HG03139 (cell line): ENCODE data around the gene FAM177B.
"Not testable (repeated sequence)": the region's sequence is repeated elsewhere in the genome, so short reads cannot be mapped to it uniquely, and the experiment has no call there.

Experiments
- ATAC-seq: cut with Tn5 transposase; IDR thresholded peaks from one replicate; pipeline ENCODE4 v1.9.1; 2021; ENCODE audit not compliant: unreplicated experiment

FAM177B gene

DNA sequence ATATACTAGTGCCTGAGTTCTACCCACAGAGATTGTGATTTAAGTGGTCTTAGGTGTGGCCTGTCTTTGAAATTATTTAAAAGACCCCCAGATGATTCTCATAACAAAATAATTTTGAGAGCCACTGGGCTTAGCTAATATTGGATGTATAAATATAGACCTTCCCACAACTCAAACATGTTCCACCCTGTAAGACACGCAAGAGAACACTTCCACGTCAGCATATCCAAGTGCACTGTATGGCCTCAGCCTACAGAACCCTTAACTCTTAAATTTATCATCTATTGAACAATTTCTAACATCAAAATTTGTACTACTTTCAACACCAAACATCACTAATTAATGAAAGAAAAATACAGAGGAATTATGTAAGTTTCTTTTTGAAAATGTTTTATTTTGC is 2.5 kb downstream of the FAM177B start:
- ATAC-seq = no peak

DNA sequence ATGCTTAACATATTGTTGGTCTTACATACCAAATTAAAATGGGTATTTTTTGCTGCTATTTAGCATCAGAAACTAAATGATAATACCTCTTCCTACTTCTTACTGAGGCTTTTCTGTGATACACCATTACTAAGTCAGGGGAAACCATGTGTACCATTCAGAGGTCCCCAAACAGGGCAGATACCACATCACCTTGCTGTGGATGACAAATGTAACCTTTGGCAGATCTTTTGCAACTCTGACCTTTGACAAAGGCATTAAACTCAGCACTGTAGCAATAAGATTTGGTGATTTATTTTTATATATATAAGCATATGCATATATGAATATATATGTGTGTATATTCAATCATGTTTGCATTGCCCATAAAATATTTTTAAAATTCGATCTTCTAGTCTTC is 2.9 kb downstream of the FAM177B start:
- ATAC-seq = no peak

DNA sequence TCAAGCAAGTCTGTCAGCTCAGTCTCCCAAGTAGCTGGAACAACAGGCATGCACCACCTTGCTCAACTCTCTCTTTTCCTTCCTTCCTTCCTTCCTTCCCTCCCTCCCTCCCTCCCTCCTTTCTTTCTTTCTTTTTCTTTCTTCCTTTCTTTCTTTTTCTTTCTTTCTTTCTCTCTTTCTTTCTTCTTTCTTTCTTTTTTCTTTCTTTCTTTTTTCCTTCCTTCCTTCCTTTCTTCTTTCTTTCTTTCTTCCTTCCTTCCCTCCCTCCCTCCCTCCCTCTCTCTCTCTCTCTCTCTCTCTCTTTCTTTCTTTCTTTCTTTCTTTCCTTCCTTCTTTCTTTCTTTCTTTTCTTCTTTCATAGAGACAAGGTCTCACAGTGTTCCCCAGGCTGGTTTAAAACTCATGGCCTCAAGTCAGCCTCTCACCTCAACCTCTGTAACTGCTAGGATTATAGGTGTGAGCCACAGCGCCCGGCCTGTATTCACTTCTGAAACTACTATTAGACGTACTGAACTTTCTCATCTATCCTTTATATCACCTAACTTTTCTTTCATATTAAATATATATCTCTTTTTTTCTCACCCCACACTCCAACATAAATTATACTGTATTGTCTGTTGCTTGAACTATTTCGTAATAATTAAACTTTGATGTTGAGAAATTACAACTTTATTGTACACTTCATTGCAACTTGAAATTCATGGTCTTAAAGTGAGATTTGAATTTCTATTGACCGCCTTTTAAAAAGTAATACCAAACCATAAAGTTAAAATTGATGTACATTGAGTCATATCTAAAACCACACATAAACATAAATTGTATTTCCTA is 4.8 kb downstream of the FAM177B start:
- not testable (repeated sequence) for ATAC-seq

DNA sequence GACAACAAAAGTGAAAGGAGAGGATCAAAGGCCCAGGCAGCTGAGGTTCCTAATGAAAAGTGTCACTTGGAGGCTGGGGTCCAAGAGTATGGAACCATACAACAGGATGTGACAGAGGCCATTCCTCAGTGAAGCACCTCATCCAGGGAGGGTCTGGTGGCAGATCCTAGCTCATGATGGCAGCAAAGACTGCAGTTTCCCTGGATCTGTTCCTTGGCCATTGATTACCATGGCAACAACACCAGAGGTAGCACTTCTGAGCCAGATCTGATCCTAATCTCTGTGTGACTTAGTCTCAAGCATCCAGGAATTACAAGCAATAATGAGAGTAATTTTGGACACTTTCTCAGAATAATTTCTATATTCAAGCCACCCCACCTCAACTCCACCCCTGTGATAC is 12.9 kb downstream of the FAM177B start:
- no peak for ATAC-seq

DNA sequence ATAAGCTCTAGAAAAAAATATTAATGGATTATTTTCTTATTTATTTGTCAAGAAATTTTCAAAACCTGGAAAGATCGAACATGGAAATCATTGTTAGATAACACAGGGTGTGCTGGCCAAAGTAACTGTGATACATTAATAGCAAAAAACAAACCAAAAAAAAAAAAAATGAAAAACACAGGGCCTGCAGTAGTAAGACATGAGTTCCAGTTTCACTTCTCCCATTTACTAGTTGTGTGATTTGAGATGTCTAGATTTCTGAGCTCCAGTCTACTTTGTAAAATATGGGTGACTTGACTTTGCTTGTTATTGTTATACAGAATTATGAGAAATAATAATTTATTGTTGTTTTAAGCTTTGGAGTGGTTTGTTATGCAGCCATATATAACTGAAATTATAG is 13.6 kb downstream of the FAM177B start:
- ATAC-seq = peak; percentile 72

DNA sequence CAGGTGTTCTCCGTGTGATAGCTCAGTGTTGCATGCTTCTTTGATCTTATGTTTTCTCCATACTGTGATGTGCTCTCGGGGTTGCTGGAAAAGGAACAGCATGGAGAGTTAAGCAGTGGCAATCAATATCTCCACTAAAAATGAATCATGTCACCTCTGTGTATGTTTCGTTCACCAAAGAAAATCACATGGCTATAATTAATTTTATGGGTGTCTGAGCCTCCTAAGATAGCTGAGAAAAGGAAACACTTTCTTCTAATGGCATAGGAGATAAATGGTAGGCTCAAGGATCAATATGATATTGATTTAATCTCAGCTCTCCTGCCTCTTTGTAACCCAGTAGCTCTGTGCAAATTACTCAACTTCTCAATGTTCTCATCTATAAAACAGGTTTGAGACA is 14.3 kb downstream of the FAM177B start:
- no peak for ATAC-seq

DNA sequence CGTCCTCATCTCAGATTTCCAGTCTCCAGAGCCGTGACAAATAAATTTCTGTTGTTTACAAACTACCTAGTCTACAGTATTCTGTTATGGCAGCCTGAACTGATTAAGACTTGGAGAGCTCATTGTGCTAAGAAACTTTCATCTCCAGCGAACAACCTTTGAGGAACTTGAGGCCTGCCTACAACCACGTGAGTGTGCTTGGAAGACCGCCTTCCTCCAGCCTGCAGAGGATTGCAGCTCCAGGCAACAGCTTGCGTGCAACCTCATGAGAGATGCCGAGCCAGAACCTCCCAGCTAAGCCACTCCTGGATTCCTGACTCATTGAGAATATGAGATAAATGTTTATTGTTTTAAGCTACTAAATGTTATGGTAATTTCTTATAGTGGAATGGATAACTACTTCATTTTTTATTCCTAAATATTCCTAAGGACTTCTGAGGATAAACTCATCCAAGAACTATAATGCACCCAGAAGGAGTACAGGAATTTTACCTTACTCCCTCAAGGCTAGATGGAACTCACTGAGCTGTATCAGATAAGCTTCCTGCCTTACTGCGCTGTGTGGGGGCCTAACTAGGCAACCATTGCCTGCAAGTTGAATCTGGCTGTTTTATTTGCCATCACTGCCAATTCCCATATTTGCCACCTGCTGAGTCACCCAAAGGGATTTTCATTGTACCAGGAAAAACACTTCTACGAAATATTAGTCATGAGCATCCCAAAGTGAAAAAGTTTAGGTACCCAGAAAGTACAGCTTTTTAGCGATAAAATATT is 17.6 kb downstream of the FAM177B start:
- ATAC-seq = no peak

DNA sequence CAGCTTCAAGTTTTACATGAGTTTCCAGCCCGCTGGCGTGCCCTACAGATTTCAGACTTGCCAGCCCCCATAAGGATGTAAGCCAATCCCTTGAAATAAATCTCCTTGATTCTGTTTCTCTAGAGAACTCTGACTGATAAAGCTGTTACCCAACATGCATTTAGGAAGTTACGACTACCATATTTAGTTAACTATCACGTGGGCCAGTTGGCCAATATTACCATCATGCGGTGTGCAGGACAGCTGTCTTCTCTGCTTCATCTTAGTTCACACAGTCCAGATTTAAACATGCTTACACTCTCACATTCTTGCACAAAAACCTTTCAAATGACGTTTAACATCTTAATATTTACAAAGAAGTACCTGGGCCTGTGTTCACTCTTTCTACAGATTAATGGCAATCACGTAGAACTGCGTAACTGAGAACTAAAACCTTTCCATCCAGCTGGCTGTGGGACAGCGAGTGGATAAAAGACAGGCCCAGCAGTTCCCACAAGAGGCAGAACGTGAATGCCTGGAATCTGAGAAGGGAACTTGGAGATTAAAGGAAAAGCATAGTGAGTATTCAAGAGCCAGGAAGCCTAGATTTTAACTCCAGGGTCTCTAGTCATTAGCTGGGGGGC is 20.8 kb downstream of the FAM177B start:
- ATAC-seq = no peak

DNA sequence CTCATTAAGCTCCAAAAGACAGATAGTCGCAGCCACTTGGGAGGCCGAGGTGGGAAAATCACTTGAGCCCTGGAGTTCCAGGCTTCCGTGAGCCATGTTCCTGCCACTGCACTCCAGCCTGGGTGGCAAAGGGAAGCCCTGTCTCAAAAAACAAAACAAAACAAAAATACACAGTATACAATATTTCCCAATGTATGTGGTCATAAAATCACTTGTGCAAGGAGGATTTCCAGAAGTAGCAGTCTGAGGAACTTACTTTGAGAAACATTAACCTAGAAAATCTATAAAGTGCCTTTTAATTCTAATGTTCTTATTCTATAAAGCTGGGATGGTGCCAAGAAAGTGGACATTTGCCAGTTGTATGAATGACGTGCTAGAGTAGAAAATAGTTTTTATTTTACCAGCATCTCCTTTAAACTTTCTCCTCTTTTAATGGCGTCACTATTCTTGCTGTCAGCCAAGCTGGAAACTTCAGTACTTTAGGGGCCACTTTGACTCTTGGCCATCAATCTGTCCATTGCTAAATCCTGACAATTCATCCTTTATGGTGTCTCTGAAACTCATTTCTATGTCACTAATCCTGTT is 22.5 kb downstream of the FAM177B start:
- ATAC-seq = no peak

DNA sequence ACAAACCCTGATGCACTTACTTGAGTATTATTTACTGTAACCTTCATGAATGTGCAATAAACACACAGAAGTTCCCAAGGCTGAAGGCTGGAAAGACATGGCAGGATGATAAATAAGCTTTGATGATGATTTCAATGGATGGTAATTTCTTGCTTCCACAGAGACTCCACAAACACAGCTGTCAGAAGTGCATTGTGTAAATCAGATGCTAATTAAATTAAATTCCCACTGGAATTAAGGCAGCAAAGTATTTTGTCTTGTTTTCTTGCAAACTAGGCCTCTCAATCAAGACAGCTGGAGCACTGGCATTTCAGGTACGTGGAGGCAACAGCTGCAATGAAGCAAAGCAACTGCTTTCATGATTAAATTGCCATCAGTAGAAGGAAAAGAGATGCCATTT is 24.1 kb downstream of the FAM177B start:
- ATAC-seq = no peak

DNA sequence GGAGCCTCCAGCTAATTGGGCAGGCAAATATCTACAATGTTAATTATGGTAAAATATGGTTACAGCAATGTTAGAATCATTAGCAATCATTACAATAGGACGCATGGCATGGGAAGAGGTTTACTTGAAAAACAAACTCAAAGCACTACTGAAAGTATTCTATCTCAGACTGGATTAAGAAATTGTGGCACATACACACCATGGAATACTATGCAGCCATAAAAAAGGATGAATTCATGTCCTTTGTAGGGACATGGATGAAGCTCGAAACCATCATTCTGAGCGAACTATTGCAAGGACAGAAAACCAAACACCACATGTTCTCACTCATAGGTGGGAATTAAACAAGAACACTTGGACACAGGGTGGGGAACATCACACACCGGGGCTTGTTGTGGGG is 25.2 kb downstream of the FAM177B start:
- not testable (repeated sequence) for ATAC-seq

DNA sequence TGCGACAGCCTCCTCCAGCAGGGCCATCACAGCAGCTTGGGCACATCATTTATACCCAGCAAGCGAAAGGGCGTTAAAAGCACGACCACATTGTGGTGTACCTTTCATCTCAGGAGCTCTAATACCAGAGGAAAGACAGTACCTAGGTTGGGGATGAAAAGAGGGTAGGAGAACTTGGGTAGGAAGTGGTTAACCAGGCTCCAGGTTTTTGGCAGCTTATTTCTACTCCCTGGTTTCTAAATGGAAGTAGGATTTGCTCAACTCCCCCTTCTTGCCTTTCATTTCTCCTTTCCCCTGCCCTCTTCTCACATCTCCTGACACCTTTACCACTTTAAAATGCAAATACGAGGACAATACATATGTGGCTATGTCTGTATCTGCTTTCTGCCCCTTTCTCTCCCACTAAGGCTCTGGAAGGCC is 30.2 kb downstream of the FAM177B start:
- no peak for ATAC-seq

DNA sequence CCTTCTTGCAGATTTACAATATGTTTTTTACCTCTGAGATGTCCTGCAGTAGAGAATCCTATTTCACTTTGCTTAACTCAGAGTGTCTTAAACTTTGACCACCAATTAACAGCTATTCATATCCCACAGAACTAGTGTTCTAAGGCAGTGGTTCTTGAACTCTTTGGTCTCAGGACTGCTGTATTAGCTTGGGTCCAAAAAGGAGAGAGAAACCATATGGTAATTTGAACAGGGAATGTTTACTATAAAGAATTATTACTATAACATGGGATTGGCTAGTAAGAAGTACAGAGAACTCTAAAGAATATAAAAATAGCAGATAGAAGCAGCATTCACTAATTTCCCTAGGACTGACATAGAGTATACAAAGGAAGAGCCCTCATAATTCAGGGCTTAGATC is 31.6 kb downstream of the FAM177B start:
- ATAC-seq = no peak

DNA sequence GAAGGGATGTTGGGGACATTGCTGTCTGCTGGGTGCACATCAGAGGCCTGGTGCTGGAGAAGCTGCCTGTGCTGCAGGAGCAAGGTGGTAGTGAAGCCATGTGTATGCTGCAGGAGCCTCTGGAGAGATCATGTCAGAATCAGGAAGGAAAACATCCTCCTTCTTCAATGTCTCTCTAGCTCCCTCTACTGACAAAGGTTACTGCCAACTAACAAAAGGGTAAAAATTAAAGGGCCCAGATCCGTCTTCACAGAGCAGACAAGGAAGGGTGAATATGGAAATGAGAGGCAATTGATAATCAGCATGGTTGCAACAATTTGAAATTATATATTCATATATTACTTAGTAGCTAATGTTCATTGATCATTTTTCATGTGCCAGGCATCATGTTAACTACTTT is 32.2 kb downstream of the FAM177B start:
- no peak for ATAC-seq

DNA sequence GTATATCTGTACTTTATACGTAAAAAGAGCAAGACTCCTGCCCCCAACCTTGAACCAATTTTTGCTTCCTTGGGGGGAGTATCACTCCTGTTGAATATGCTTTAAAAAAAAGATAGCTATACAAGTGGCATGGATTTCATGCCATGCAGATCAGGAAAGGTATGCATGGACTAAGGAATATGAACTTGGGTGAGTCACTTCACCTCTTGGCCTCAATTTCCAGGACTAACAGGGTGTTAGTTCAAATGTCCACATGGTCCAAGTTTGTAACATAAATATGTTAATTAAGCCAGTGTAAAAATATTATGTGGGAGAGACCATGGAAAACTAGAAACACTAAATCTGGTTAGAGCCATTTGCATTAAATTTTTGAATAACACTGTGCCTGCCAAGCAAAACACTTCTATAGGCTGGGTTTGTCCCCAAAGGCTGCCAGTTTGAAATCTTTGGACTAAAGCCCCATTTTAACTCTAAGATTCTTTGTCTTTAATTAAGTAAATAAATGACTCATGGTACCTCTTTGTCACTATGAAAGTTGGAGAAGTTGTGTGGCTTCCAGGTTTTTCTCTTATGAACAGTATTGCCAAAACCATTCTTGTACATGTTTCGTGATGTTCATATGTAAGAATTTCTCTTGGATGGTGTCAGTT is 33.1 kb downstream of the FAM177B start:
- ATAC-seq = no peak

DNA sequence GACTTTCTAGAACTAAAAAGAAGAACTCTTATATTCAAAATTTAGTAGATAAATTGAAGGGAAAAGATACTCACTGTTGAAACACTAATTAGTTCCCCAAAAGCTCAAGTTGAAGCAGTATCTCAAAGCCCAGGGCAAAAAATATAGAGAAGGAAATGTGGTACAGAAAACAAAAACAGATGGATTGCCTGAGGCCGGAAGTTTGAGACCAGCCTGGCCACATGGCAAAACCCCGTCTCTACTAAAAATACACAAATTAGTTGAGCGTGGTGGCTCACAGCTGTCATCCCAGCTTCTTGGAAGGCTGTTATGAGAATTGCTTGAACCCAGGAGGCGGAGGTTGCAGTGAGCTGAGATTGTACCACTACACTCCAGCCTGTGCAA is 36.0 kb downstream of the FAM177B start:
- peak; percentile 68 for ATAC-seq

DNA sequence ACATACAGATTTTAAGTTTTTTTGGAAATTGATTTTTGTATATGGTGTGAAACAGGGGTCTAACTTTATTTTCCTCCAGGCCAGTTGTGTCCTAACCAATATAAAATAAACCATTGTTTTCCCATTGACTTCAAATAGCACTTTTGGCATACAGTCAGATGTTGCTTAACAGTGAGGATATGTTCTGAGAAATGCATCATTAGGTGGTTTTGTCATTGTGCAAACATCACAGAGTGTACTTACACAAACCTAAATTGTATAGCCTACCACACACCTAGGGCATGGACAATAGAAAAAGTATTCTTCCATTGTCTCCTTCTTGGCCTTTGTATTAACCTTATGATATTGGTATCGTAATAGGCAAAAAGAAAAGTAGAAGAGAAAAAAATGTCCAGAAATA is 40.5 kb downstream of the FAM177B start:
- ATAC-seq = no peak

DNA sequence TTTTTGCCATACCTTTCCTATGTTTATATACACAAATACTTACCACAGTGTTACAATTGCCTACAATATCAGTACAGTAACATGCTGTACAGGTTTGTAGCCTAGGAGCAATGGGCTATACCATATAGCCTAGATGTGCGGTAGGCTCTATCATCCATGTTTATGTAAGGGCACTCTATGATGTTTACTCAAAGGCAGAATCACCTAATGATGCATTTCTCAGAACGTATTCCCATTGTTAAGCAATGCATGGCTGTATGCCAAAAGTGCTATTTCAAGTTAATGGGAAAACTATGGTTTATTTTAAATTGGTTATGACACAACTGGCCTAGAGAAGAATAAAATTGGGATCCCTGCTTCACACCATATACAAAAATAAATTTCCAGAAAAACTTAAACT is 41.0 kb downstream of the FAM177B start:
- no peak for ATAC-seq

DNA sequence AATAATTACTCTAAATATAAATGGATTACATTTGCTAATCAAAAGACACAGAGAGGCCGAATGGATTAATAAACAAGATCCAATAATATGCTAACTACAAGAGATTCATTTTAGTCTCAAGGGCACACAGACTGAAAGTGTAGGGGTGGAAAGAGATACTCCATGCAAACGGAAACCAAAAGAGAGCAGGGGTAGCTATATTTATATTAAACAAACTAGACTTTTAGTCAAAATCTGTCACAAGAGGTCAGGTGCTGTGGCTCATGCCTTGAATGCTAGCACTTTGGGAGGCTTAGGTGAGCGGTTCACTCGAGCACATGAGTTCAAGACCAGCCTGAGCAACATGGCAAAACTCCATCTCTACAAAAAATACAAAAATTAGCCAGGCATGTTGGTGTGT is 44.2 kb downstream of the FAM177B start:
- no peak for ATAC-seq

DNA sequence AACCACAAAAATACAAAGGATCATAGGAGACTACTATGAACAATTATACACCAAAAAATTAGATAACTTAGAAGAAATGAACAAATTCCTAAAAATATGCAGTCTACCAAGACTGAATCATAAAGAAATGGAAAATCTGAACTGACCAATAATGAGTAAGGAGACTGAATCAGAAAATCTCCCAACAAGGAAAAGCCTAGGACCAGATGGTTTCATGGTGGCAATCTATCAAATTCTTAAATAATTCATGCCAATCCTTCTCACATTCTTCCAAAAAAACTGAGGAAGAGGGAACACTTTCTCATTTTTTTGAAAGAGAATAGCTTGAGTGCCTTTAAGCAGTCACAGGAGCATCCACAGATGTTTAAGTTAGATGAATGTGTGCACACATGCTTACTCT is 46.0 kb downstream of the FAM177B start:
- ATAC-seq = no peak

DNA sequence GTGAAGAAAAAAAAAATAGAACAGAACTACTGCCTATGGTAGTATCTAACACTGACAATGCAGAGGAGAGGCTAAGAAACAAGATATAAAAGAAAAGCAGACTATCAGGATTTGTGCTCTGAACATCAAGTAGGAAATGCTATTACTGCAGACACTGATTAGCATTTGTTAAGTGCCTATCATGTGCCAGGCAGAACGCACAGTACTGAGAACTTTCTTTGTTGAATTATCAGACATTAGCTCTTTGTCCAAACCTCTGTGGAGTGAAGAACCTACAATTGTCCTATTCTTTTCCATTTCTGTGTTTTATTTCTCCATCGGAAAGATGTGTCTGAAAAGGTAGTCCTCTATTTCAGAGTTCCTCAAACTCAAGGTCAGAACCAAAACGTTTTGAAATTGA is 47.4 kb downstream of the FAM177B start:
- no peak for ATAC-seq
